ENCODE measurements around the gene ST6GAL1. TPM values are rescaled to one million over a fixed set of nuclear protein-coding genes. Genes with fewer than 3 reads are reported as not detected.

The ST6GAL1 gene
- total and polyA plus RNA-seq, 2 of the 8 experiments (the other 6 are each of a cell fraction or from before 2014, with no cell fraction given), result 62.8 to 80.9 TPM

GRCh38 chr3:187002915-187003314 lies 72.6 kb downstream of the ST6GAL1 start (continued):
- TF ChIP-seq, protein P1, sequence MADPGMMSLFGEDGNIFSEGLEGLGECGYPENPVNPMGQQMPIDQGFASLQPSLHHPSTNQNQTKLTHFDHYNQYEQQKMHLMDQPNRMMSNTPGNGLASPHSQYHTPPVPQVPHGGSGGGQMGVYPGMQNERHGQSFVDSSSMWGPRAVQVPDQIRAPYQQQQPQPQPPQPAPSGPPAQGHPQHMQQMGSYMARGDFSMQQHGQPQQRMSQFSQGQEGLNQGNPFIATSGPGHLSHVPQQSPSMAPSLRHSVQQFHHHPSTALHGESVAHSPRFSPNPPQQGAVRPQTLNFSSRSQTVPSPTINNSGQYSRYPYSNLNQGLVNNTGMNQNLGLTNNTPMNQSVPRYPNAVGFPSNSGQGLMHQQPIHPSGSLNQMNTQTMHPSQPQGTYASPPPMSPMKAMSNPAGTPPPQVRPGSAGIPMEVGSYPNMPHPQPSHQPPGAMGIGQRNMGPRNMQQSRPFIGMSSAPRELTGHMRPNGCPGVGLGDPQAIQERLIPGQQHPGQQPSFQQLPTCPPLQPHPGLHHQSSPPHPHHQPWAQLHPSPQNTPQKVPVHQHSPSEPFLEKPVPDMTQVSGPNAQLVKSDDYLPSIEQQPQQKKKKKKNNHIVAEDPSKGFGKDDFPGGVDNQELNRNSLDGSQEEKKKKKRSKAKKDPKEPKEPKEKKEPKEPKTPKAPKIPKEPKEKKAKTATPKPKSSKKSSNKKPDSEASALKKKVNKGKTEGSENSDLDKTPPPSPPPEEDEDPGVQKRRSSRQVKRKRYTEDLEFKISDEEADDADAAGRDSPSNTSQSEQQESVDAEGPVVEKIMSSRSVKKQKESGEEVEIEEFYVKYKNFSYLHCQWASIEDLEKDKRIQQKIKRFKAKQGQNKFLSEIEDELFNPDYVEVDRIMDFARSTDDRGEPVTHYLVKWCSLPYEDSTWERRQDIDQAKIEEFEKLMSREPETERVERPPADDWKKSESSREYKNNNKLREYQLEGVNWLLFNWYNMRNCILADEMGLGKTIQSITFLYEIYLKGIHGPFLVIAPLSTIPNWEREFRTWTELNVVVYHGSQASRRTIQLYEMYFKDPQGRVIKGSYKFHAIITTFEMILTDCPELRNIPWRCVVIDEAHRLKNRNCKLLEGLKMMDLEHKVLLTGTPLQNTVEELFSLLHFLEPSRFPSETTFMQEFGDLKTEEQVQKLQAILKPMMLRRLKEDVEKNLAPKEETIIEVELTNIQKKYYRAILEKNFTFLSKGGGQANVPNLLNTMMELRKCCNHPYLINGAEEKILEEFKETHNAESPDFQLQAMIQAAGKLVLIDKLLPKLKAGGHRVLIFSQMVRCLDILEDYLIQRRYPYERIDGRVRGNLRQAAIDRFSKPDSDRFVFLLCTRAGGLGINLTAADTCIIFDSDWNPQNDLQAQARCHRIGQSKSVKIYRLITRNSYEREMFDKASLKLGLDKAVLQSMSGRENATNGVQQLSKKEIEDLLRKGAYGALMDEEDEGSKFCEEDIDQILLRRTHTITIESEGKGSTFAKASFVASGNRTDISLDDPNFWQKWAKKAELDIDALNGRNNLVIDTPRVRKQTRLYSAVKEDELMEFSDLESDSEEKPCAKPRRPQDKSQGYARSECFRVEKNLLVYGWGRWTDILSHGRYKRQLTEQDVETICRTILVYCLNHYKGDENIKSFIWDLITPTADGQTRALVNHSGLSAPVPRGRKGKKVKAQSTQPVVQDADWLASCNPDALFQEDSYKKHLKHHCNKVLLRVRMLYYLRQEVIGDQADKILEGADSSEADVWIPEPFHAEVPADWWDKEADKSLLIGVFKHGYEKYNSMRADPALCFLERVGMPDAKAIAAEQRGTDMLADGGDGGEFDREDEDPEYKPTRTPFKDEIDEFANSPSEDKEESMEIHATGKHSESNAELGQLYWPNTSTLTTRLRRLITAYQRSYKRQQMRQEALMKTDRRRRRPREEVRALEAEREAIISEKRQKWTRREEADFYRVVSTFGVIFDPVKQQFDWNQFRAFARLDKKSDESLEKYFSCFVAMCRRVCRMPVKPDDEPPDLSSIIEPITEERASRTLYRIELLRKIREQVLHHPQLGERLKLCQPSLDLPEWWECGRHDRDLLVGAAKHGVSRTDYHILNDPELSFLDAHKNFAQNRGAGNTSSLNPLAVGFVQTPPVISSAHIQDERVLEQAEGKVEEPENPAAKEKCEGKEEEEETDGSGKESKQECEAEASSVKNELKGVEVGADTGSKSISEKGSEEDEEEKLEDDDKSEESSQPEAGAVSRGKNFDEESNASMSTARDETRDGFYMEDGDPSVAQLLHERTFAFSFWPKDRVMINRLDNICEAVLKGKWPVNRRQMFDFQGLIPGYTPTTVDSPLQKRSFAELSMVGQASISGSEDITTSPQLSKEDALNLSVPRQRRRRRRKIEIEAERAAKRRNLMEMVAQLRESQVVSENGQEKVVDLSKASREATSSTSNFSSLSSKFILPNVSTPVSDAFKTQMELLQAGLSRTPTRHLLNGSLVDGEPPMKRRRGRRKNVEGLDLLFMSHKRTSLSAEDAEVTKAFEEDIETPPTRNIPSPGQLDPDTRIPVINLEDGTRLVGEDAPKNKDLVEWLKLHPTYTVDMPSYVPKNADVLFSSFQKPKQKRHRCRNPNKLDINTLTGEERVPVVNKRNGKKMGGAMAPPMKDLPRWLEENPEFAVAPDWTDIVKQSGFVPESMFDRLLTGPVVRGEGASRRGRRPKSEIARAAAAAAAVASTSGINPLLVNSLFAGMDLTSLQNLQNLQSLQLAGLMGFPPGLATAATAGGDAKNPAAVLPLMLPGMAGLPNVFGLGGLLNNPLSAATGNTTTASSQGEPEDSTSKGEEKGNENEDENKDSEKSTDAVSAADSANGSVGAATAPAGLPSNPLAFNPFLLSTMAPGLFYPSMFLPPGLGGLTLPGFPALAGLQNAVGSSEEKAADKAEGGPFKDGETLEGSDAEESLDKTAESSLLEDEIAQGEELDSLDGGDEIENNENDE (IDR thresholded peaks at IDR 0.05; ENCODE audit: insufficient replicate concordance, low read length), result no peak
- TF ChIP-seq RNF2 (IDR thresholded peaks at IDR 0.05; ENCODE audit: borderline replicate concordance, low read depth, low read length, missing control alignments, poor library complexity, severe bottlenecking) (no peak), SIRT6 (IDR thresholded peaks at IDR 0.05; ENCODE audit: low read length) (no peak)

All from H1 (cell line).